Fibroblast of skin of left biceps (primary cell): ENCODE measurements around the gene TACC2.

Source experiments
- DNase-seq, 2 experiments: peaks; one replicate each; pipeline ENCODE4 v3.0.0-alpha.2; 2013; ENCODE audit warnings: low read depth in 2 of 2

The TACC2 gene

DNA sequence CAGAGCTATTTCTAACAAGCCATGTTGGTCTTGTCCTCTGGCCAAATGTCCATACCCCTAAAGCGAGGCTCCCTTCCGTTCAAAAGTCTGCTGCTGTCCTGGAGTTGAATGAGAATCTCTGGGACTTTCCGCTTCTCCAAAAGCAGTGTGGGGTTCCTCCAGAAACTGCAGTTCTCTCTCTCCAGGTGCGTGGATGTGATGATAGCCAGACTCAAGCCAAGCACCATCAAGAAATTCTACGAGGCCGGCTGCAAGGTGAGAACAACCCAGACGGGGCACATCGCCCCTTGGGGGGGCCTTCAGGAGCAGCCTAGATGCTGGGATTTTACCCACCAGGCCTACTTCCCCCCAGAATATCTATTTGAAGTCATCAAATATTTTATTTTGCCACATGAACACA is 308.6 kb downstream of the TACC2 start:
- DNase-seq, result no peak

DNA sequence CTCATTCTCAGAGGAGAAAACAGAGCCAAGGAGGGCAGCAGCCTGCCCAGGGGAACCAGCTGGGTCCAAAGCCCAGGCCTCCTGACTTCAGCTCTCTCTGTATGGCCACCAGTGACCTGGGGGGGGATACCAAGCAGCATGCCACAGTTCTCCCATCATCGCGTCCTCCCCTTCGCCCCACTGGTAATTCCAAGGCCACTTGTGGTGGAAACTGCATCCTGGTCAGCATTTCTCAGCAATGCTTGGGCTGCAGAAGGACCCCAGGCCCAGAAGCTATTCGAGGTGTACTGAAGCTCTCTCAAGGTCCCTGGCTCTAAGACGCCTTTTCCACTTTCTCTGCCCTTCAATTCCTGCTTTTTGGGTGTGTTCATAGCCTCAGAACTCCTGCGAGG is 309.2 kb downstream of the TACC2 start:
- no peak for DNase-seq

DNA sequence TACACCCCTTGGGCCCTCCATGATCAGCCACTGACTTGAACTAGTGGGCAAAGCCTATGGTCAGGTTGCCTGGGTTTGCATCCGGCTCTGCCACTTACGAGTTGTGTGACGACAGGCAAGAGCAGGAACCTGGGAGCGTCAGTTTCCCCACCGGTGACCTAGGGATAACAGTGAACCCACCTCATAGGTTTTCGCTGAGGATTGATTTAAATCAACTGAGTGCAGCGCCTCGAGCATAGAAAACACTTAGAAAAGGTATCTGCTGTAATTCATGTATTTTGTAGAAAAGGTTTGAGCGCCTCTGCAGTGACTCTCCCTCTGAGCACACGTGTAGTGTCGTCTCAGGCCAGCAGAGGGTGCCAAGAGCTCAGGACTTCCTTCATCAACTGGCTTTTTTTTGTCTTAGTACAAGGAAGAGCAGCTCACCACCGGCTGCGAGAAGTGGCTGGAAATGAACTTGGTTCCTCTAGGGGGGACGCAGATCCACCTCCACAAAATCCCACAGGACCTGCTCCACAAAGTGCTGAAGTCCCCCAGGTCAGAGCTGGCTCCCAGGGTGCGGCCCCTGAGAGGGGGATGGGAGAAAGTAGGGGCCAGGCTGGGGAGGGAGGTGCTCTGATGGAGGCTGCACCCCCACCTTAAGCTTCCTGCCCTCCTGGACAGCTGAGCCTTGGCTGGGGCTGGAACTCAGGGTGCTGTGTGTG is 309.8 kb downstream of the TACC2 start:
- peak; percentile 36 to 49 for DNase-seq

DNA sequence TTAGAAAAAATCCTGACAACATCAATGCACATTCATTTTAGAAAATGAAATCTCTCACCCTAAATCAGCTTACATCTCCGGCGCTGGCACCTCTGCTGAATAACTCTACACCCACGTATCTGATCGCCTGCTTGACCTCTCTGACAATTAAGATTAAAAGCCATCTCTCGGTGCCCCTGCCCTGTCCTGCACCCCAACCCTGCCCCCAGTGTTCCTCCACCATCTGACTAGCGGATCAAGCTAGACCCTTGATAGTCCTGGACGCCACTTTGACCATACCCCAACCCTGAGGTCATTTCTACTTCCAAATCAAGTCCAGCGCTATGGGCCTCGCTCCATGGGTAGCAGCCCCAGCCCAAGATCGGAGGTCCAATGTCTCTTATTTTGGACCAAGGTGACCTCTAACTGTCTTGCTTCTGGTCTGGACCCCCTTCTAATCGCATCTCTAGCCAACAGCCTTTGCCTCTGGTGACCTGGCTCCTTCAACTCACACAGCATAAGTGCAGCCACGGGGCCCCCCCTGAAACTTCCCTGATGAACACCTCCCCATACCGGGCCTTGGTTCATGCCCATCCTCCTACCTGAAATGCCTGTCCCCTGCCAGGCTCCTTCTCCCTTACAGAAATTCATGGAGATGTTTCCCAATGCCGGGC is 310.6 kb downstream of the TACC2 start:
- DNase-seq, result no peak

DNA sequence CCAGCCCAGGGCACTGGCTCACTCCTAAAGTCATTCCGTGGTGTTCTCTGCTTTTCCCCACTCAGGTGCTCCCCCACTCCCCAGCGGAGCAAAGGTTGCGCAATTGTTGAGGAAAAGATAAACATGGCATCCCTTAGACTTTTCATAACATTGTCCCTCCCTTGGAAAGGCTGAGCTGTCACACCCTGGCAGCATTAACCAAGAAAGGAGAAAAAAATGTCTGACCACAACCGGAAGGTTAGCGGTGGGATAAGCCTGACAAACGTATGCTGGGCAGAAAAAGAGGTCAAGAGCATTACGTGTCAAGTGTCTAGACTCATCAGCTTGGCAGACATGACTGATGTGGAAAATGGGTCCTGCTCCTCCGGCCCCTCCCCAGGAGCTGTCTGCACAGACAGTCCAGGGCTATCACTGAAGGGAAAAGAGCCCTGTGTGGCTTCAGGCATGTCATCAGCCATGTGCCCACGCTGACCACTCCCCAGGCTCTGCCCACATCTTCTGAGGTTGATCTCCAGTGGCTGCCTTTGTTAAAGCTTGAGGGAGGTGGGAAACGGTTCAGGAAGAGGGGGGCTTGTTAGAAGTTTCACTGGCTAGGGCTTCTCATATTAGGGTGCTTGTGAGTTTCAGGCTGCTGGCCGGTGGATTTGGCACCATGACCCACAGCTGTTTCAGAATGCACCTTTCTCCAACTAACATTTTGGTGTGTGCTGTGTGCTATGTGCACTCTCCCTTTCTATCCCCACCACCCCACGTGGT is 312.3 kb downstream of the TACC2 start:
- DNase-seq, result no peak

DNA sequence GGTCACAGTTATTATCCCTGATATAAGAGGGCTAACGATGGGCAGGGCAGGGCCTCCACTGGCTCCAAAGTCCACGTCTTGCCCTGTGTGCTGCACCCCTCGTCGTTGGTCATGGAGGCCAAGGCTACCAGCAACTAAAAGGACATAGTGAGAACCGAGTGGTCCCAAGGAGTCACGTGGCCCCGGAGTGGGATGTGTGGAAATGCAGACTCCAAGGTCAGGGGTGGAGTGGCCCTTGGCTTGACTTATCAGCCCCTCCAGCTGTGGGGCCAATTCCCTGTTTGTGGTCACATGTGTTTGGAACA is 312.8 kb downstream of the TACC2 start:
- DNase-seq, result no peak

DNA sequence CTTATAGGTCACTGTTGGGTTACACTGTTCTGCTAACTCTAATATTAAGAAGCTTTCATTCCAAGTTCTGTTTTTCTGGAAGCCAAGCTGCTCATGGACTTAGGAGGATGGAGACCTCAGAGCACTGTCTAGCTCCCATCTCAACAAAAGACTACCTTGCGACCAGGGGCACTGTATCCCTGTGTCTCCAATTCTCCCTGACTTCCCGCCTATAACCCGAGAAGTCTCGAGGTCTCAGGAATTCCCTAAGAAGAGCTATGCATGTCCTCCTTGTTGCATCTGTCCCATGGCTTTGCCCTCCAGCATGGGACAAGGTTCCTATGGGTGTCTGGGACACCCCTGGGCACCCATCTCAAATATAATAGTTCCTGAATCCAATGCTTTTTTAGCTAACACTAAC is 313.4 kb downstream of the TACC2 start:
- no peak for DNase-seq

DNA sequence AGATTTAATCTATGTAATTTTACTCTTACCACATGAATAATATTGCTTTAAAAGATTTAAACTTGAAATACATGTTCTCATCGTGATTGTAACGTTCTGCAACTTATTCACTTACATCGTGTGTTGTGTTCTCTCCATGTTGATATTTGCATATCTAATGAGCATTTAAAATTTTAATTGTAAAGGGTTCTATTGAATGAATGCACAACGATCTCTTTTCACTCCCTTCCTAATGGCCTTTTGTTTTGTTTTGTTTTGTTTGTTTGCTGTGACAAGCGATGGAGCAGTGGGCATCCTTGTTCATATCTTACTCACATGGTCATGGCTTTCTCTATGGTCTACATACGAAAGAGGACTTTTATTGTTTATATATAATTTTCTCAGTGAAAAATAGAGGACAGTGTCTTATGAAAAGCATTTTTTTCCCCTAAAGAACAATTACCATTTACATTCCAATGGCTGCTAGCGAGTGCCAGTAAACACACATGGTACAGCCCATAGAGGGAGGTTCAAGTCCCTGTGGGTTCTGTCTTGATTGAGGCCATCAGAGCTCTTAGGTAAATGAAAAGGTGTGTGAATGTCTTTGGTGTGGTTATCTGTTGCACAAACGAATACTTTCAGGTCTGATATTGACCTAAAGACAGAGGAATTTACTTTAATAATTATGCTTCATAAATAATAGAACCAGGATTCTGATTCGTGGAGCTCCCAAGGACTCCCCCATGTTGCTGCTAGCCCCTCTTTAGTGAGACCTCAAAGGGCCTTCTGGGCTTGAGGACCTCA is 314.5 kb downstream of the TACC2 start:
- no peak for DNase-seq
